HepG2 (cell line): ENCODE measurements around the gene NDUFS2. TPM values are rescaled to one million over a fixed set of nuclear protein-coding genes. Genes with fewer than 3 reads are reported as not detected.

Experiments
- ETV6 ChIP-seq: sonication (generic); formaldehyde crosslinking; conservative IDR thresholded peaks from 2 replicates; pipeline ENCODE4 v1.4.0; 2020; ENCODE audit warnings: missing genetic modification reagents
- HMG20B ChIP-seq: conservative IDR thresholded peaks from 2 replicates; pipeline ENCODE4 v1.6.1; 2016; ENCODE audit warnings: missing genetic modification reagents, missing compliant biosample characterization
- KDM1A ChIP-seq: IDR thresholded peaks from 2 replicates; pipeline ENCODE4 v1.6.1; 2016; ENCODE audit warnings: missing compliant biosample characterization
- MEF2D ChIP-seq: sonication (generic); formaldehyde crosslinking; IDR thresholded peaks from 2 replicates; pipeline ENCODE4 v1.5.1; 2020; ENCODE audit warnings: mild to moderate bottlenecking, missing genetic modification reagents
- MEIS2 ChIP-seq: sonication (generic); formaldehyde crosslinking; IDR thresholded peaks from 2 replicates; pipeline ENCODE4 v1.9.0; 2021; ENCODE audit warnings: mild to moderate bottlenecking, missing genetic modification reagents
- PAX8 ChIP-seq: sonication (generic); formaldehyde crosslinking; IDR thresholded peaks from 2 replicates; pipeline ENCODE4 v1.8.0; 2022; ENCODE audit warnings: mild to moderate bottlenecking, missing genetic modification reagents, borderline replicate concordance
- POLR2AphosphoS2 ChIP-seq: IDR thresholded peaks from 2 replicates; pipeline ENCODE4 v1.6.1; 2011; ENCODE audit warnings: low read depth, low read length, improper control_type of control experiment
- RFX1 ChIP-seq: fragments of 450-650 bp; IDR thresholded peaks from 2 replicates; pipeline ENCODE4 v1.6.1; 2017
- SRY ChIP-seq: sonication (generic); formaldehyde crosslinking; IDR thresholded peaks from 2 replicates; pipeline ENCODE4 v1.8.0; 2022; ENCODE audit warnings: mild to moderate bottlenecking, missing genetic modification reagents
- TSC22D2 ChIP-seq: sonication (generic); formaldehyde crosslinking; IDR thresholded peaks from 2 replicates; pipeline ENCODE4 v1.5.1; 2020; ENCODE audit warnings: missing genetic modification reagents, mild to moderate bottlenecking, borderline replicate concordance
- ZNF207 ChIP-seq: fragments of 450-650 bp; IDR thresholded peaks from 2 replicates; pipeline ENCODE4 v1.6.1; 2016; ENCODE audit warnings: antibody characterized with exemption, borderline replicate concordance
- ZNF224 ChIP-seq: sonication (generic); formaldehyde crosslinking; IDR thresholded peaks from 2 replicates; pipeline ENCODE4 v1.5.0; 2020; ENCODE audit warnings: mild to moderate bottlenecking, missing genetic modification reagents
- ZNF75D ChIP-seq: sonication (generic); formaldehyde crosslinking; IDR thresholded peaks from 2 replicates; pipeline ENCODE4 v1.8.1; 2023; ENCODE audit warnings: missing genetic modification reagents, mild to moderate bottlenecking, borderline replicate concordance
- ZNF782 ChIP-seq: sonication (generic); formaldehyde crosslinking; IDR thresholded peaks from 2 replicates; pipeline ENCODE4 v1.4.0; 2020; ENCODE audit warnings: missing genetic modification reagents, mild to moderate bottlenecking, borderline replicate concordance
- polyA plus RNA-seq, 8 experiments: library from polyadenylated mRNA; depleted of rRNA in 3 of 8; stranded (reverse) in 7 of 8; unstranded in 1 of 8; fragments of >200 nt; fragmentation: Illumina TruSeq in 4 of 8; extraction: Trizol in 4 of 8; gene quantifications; 2 replicates each; pipeline versions ENCODE4 v1.2.1 to v1.2.3, GENCODE V29; 2011 to 2016; ENCODE audit warnings: low read depth in 4 of 8, missing spikeins in 1 of 8, mixed read lengths in 1 of 8; ENCODE audit not compliant: insufficient read depth in 1 of 8
- total RNA-seq, 5 experiments: library from RNA; depleted of rRNA; stranded (reverse); fragments of >200 nt; fragmentation: Illumina TruSeq; extraction: Trizol; gene quantifications; 2 replicates each; pipeline ENCODE4 v1.2.3, GENCODE V29; 2016; ENCODE audit warnings: low read depth in 1 of 5
- TF ChIP-seq, protein P1 (sequence below): sonication (generic); formaldehyde crosslinking; IDR thresholded peaks from 2 replicates; pipeline ENCODE4 v1.5.0; 2020; ENCODE audit warnings: mild to moderate bottlenecking, missing genetic modification reagents, borderline replicate concordance
- TF ChIP-seq, protein P2 (sequence below): sonication (generic); formaldehyde crosslinking; IDR thresholded peaks from 2 replicates; pipeline ENCODE4 v1.5.0; 2020; ENCODE audit warnings: missing genetic modification reagents
- TF ChIP-seq, protein P3 (sequence below): sonication (generic); formaldehyde crosslinking; conservative IDR thresholded peaks from 2 replicates; pipeline ENCODE4 v1.8.0; 2022; ENCODE audit warnings: missing genetic modification reagents
- TF ChIP-seq, protein P4 (sequence below): sonication (generic); formaldehyde crosslinking; IDR thresholded peaks from 2 replicates; pipeline ENCODE4 v1.5.0; 2020; ENCODE audit warnings: mild to moderate bottlenecking, missing genetic modification reagents

The NDUFS2 gene
- total and polyA plus RNA-seq, 2 of the 13 experiments (the other 11 are each of a cell fraction or from before 2014, with no cell fraction given), result 89.9 to 118 TPM

DNA sequence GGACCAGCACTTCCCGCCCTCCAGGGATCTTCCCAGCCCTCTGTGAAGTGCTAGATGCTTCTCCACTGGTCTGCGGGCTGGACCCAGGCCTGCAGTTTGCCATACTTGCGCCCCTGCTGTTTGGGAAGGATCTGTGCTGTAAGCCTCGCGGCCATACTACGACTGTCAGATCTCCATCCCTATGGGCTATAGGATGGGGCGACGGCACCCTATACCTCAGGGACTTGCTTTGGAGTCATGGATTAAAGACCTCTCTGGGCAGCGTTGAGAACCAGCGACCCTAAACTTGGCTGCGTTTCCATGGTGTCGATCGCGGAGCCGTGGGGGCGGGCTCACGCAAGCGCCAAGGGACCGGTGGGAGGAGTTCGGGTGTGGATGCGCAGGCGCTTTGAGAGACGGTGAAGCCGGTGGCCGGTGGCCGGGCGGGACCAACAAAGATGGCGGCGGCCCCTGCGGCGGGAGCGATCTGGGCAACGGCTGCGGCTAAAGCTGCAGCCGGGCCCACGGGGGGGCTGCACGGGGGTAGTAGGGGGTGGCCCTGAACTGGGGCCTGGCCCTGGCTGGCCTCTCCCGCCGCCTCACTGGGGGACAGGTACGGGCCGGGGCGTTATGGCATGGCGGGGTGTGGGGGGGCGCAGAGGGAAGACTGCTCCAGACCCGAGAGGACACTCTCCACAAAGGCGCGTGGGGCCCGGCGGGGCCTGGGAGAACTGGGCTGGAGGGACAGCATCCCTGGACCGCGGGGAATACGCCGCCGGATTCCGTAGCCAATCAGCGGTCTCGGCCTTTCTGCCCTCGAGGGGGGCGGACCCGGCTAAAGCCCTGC, 42.9 kb upstream of the NDUFS2 start, which contains the start of gene USP21 (continued):
- TF ChIP-seq, protein P1, sequence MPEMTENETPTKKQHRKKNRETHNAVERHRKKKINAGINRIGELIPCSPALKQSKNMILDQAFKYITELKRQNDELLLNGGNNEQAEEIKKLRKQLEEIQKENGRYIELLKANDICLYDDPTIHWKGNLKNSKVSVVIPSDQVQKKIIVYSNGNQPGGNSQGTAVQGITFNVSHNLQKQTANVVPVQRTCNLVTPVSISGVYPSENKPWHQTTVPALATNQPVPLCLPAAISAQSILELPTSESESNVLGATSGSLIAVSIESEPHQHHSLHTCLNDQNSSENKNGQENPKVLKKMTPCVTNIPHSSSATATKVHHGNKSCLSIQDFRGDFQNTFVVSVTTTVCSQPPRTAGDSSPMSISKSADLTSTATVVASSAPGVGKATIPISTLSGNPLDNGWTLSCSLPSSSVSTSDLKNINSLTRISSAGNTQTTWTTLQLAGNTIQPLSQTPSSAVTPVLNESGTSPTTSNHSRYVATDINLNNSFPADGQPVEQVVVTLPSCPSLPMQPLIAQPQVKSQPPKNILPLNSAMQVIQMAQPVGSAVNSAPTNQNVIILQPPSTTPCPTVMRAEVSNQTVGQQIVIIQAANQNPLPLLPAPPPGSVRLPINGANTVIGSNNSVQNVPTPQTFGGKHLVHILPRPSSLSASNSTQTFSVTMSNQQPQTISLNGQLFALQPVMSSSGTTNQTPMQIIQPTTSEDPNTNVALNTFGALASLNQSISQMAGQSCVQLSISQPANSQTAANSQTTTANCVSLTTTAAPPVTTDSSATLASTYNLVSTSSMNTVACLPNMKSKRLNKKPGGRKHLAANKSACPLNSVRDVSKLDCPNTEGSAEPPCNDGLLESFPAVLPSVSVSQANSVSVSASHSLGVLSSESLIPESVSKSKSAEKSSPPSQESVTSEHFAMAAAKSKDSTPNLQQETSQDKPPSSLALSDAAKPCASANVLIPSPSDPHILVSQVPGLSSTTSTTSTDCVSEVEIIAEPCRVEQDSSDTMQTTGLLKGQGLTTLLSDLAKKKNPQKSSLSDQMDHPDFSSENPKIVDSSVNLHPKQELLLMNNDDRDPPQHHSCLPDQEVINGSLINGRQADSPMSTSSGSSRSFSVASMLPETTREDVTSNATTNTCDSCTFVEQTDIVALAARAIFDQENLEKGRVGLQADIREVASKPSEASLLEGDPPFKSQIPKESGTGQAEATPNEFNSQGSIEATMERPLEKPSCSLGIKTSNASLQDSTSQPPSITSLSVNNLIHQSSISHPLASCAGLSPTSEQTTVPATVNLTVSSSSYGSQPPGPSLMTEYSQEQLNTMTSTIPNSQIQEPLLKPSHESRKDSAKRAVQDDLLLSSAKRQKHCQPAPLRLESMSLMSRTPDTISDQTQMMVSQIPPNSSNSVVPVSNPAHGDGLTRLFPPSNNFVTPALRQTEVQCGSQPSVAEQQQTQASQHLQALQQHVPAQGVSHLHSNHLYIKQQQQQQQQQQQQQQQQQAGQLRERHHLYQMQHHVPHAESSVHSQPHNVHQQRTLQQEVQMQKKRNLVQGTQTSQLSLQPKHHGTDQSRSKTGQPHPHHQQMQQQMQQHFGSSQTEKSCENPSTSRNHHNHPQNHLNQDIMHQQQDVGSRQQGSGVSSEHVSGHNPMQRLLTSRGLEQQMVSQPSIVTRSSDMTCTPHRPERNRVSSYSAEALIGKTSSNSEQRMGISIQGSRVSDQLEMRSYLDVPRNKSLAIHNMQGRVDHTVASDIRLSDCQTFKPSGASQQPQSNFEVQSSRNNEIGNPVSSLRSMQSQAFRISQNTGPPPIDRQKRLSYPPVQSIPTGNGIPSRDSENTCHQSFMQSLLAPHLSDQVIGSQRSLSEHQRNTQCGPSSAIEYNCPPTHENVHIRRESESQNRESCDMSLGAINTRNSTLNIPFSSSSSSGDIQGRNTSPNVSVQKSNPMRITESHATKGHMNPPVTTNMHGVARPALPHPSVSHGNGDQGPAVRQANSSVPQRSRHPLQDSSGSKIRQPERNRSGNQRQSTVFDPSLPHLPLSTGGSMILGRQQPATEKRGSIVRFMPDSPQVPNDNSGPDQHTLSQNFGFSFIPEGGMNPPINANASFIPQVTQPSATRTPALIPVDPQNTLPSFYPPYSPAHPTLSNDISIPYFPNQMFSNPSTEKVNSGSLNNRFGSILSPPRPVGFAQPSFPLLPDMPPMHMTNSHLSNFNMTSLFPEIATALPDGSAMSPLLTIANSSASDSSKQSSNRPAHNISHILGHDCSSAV, result no peak
- no peak for TF ChIP-seq HMG20B
- no peak for TF ChIP-seq ZNF224
- no peak for TF ChIP-seq MEIS2 (CRISPR knock-in tag)
- TF ChIP-seq POLR2AphosphoS2, result no peak
- TF ChIP-seq RFX1, result peak; percentile 52; the same call in 1 of the 2 replicates
- TF ChIP-seq, protein P2, sequence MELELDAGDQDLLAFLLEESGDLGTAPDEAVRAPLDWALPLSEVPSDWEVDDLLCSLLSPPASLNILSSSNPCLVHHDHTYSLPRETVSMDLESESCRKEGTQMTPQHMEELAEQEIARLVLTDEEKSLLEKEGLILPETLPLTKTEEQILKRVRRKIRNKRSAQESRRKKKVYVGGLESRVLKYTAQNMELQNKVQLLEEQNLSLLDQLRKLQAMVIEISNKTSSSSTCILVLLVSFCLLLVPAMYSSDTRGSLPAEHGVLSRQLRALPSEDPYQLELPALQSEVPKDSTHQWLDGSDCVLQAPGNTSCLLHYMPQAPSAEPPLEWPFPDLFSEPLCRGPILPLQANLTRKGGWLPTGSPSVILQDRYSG (CRISPR knock-in tag), result no peak
- TF ChIP-seq KDM1A, result no peak
- TF ChIP-seq, protein P3, sequence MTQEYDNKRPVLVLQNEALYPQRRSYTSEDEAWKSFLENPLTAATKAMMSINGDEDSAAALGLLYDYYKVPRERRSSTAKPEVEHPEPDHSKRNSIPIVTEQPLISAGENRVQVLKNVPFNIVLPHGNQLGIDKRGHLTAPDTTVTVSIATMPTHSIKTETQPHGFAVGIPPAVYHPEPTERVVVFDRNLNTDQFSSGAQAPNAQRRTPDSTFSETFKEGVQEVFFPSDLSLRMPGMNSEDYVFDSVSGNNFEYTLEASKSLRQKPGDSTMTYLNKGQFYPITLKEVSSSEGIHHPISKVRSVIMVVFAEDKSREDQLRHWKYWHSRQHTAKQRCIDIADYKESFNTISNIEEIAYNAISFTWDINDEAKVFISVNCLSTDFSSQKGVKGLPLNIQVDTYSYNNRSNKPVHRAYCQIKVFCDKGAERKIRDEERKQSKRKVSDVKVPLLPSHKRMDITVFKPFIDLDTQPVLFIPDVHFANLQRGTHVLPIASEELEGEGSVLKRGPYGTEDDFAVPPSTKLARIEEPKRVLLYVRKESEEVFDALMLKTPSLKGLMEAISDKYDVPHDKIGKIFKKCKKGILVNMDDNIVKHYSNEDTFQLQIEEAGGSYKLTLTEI (CRISPR knock-in tag), result no peak
- no peak for TF ChIP-seq MEF2D (CRISPR knock-in tag)
- 0 out of 2 replicates have a peak, but pooled peaks have one; percentile 84 for TF ChIP-seq SRY (CRISPR knock-in tag)
- no peak for TF ChIP-seq ZNF782 (CRISPR knock-in tag)
- TF ChIP-seq ZNF207, result no peak
- TF ChIP-seq PAX8 (CRISPR knock-in tag), result no peak
- TF ChIP-seq TSC22D2, result no peak
- TF ChIP-seq ZNF75D (CRISPR knock-in tag), result no peak
- TF ChIP-seq ETV6, result no peak
- TF ChIP-seq, protein P4, sequence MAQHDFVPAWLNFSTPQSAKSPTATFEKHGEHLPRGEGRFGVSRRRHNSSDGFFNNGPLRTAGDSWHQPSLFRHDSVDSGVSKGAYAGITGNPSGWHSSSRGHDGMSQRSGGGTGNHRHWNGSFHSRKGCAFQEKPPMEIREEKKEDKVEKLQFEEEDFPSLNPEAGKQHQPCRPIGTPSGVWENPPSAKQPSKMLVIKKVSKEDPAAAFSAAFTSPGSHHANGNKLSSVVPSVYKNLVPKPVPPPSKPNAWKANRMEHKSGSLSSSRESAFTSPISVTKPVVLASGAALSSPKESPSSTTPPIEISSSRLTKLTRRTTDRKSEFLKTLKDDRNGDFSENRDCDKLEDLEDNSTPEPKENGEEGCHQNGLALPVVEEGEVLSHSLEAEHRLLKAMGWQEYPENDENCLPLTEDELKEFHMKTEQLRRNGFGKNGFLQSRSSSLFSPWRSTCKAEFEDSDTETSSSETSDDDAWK (CRISPR knock-in tag), result no peak
